ENCODE results near the gene ANGPTL2.

The ANGPTL2 gene

DNA sequence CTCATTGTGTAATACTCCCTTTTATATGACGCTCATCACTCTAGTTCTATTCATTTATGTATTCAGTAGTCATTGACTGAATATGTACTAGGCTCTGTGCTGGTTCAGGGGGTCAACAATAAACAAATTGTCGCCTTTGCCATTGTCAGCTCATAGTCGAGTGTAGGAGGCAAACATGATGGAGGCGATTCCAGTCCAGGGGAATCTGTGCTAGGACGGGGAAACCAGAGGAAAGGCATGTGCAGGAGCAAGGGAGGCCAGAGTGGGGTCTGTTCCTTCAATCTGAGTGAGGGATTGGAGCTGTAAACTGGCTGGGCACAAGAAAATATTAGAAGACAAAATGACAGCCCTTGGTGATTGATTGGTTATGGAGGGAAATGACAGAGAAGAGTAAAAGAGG lies 83.9 kb downstream of the ANGPTL2 start:
- no peak for DNase-seq
